ENCODE results near the gene SERPINA12. TPM values are rescaled to one million over a fixed set of nuclear protein-coding genes. Genes with fewer than 3 reads are reported as not detected.

SERPINA12 gene
- total RNA-seq, 4 donors from 2014 or later = not detected

- no peak for TF ChIP-seq CTCF (IDR thresholded peaks at IDR 0.05; ENCODE audit: low read depth)
These were observed 58.0 kb downstream of the SERPINA12 start for GRCh38 chr14:94451091-94451771.

DNA sequence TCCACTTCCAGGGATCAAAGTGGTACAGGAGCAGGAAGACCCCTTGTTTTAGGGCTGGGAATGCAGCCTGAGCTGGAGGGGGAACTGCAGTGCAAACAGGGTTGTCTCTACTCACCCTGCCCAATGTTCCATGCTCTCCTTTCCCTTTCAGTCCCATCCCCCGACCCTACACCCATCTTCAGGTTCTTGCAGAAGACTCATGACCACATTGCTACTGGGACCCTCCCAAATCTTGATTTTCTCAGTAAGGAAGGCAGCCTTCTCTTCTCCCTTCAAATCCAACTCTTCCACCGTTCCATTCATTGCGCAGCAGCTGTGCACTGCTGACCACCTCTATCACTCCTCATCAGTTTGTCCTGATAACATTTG lies 58.6 kb downstream of the SERPINA12 start:
- TF ChIP-seq CTCF (IDR thresholded peaks at IDR 0.05; ENCODE audit: low read depth) = no peak

- TF ChIP-seq CTCF (IDR thresholded peaks at IDR 0.05; ENCODE audit: low read depth) = no peak
These were observed 59.3 kb downstream of the SERPINA12 start for GRCh38 chr14:94449930-94450329.

DNA sequence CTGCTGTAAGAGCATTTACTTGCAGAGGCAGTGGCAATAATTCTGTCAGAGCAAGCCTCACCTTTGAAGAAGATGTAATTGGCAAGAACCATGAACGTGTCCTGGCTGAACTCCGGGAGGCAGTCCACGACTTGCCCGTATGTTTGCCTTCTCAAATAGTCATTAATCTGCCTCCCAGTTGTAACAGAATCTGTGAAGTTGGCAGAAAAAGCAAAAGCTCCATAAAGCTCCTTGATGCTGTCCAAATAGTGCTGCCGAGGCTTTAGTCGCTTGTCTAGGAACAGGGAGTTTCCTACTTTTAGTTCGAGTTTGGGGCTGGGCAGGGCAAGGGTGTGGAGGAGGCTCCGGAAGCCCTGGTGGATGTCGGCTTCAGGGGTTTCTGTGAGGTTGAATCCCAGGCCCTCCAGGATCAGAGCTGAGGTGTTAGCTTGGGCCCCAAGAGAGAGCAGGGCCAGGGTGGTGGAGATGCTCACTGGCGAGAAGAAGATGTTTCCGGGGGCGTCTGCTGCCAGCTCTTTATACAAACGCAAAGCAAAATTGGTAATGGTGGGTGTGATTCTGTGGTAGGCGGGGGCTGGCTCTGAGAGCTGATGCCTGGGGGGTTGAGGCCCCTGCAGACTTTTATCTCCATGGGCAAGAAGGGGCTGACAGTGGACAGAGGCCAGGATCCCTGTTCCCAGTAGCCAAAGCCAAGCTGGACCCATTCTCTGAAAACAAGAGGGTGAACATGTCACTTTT lies 61.0 kb downstream of the SERPINA12 start:
- TF ChIP-seq CTCF (IDR thresholded peaks at IDR 0.05; ENCODE audit: low read depth) = no peak

DNA sequence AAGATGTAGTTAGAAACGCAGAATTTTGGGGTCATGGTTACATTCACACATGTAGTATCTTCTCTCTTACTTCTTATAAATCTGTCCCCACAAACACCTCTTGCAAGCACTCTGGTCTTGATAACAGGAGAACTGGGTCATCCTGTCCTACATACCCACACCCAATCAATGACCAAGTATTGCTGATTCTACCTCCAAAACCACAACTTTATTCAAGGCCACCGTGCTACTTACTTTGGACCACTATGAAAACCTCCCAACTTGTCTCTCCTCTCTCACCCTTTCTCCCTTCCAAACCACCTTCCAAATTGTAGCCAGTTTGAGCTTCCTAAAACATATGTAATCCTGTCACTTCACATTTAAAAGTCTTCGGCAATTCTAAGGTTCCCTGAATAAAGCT lies 62.1 kb downstream of the SERPINA12 start:
- no peak for TF ChIP-seq CTCF (IDR thresholded peaks at IDR 0.05; ENCODE audit: low read depth)

DNA sequence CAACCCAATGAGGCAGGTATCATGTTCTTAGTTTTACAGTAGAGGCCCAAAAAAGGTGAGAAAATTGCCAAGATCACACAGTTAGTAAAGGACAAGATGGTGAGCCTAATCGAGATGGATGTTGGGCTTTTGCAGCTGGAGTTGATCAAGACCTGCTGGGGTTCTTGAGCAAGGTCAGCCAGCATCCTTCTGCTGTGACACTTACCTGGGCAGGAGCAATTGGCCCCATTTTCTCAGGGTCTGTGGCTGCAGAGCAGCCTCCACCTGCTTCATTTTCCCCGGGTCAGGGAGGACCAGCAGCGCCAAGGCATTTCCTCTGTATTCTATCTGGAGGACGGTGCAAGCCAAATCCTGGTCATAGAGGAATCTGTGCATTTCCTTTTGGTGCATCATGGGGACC lies 63.1 kb downstream of the SERPINA12 start:
- TF ChIP-seq CTCF (IDR thresholded peaks at IDR 0.05; ENCODE audit: low read depth) = no peak

DNA sequence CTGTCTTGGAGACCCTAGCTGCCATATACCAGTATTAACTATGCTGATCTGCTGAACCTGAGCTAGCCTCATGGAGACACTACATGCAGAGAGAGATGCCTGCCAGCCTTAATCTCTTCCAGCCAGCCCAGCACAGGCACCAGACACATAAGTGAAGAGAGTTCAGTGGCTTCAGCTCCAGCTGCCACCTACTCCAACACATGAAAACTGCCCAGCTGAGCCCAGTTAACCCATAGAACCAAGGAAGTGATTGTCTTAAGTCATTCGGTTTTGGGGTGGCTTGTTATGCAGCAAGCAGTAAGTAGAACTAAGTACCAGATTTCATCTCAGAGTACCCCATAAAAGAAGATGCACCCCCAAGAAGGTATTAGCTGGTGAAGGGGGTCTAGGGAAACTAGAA lies 64.3 kb downstream of the SERPINA12 start:
- TF ChIP-seq CTCF (IDR thresholded peaks at IDR 0.05; ENCODE audit: low read depth) = no peak

Data from subcutaneous adipose tissue (tissue), 4 donors.